NCI-H2107 (cell line): ENCODE measurements around the gene GLP1R.

Source experiments
- DNase-seq: peaks from one replicate; lab custom pipeline; 2025; lab: John Stamatoyannopoulos, UW

GLP1R gene

GRCh38 chr6:39062014-39062740, 13.6 kb downstream of the GLP1R start:
- no peak for DNase-seq

- DNase-seq: no peak
These were observed 14.9 kb downstream of the GLP1R start for GRCh38 chr6:39063526-39063925.

- DNase-seq: no peak
These were observed 17.0 kb downstream of the GLP1R start for GRCh38 chr6:39065561-39065960.

GRCh38 chr6:39068391-39068790, 19.8 kb downstream of the GLP1R start:
- DNase-seq: no peak

- DNase-seq: no peak
These were observed 24.2 kb downstream of the GLP1R start for GRCh38 chr6:39072830-39073229.

GRCh38 chr6:39073471-39074355, 25.1 kb downstream of the GLP1R start:
- DNase-seq: no peak

GRCh38 chr6:39074486-39074885, 25.9 kb downstream of the GLP1R start:
- DNase-seq: no peak

GRCh38 chr6:39075010-39075686, 26.6 kb downstream of the GLP1R start:
- no peak for DNase-seq

GRCh38 chr6:39075807-39076622, 27.4 kb downstream of the GLP1R start:
- DNase-seq: no peak

- no peak for DNase-seq
These were observed 28.3 kb downstream of the GLP1R start for GRCh38 chr6:39076623-39077535.

GRCh38 chr6:39077882-39078594, 29.5 kb downstream of the GLP1R start:
- DNase-seq: no peak

GRCh38 chr6:39078695-39079094, 30.1 kb downstream of the GLP1R start:
- no peak for DNase-seq

- no peak for DNase-seq
These were observed 30.9 kb downstream of the GLP1R start for GRCh38 chr6:39079197-39080125.

GRCh38 chr6:39080246-39080875, 31.8 kb downstream of the GLP1R start:
- no peak for DNase-seq

- DNase-seq: no peak
These were observed 33.7 kb downstream of the GLP1R start for GRCh38 chr6:39082310-39082709.

GRCh38 chr6:39083231-39083634, 34.7 kb downstream of the GLP1R start:
- no peak for DNase-seq

- no peak for DNase-seq
These were observed 35.9 kb downstream of the GLP1R start for GRCh38 chr6:39084506-39084905.

GRCh38 chr6:39085129-39085797, 36.7 kb downstream of the GLP1R start:
- DNase-seq: no peak
